Thyroid gland (tissue), 4 donors: Measurements from ENCODE around the gene CAMP. TPM values are rescaled to one million over a fixed set of nuclear protein-coding genes. Genes with fewer than 3 reads are reported as not detected.

ENCODE experiments used
- DNase-seq, 2 donors: peaks; one replicate each; pipeline ENCODE4 v3.0.0-alpha.2; 2019
- H3K27ac ChIP-seq, 3 donors: fragments of 200-600 bp; sonication (generic); 1 replicate in 2 of 3; 2 replicates in 1 of 3; pipeline ENCODE4 v1.5.1; 2016 to 2019; ENCODE audit warnings: mild to moderate bottlenecking in 1 of 3, moderate library complexity in 1 of 3
- H3K27me3 ChIP-seq: fragments of 200-600 bp; sonication (generic); one replicate; pipeline ENCODE4 v1.5.1; 2019
- H3K36me3 ChIP-seq, 2 donors: fragments of 200-600 bp; sonication (generic); one replicate each; pipeline ENCODE4 v1.5.1; 2016 to 2019
- H3K4me1 ChIP-seq, 2 donors: fragments of 200-600 bp; sonication (generic); one replicate each; pipeline ENCODE4 v1.5.1; 2017 to 2019
- H3K4me3 ChIP-seq, 3 donors: fragments of 200-600 bp; sonication (generic); replicated peaks in 1 of 3; 1 replicate in 2 of 3; 2 replicates in 1 of 3; pipeline ENCODE4 v1.5.1; 2016; ENCODE audit warnings: mild to moderate bottlenecking in 1 of 3
- H3K9me3 ChIP-seq: fragments of 200-600 bp; sonication (generic); one replicate; pipeline ENCODE4 v1.5.1; 2017
- CTCF ChIP-seq, 6 experiments: fragments of 200-600 bp in 3 of 6; fragments of 450-650 bp in 3 of 6; sonication (generic) in 3 of 6; IDR thresholded peaks; one replicate each; pipeline ENCODE4 v1.5.1; 2016 to 2019; ENCODE audit warnings: antibody characterized with exemption in 6 of 6, mild to moderate bottlenecking in 2 of 6, inconsistent platforms in 1 of 6, moderate library complexity in 1 of 6
- POLR2A ChIP-seq, 2 donors: fragments of 450-650 bp; IDR thresholded peaks; one replicate each; pipeline ENCODE4 v1.6.1; 2017; ENCODE audit warnings: antibody characterized with exemption in 2 of 2, mild to moderate bottlenecking in 2 of 2, moderate library complexity in 1 of 2
- WGBS, 2 donors: methylation state at CpG; one replicate each; pipeline ENCODE4 v1.1.5; 2017; 5-methylcytosine and 5-hydroxymethylcytosine counted together
- intact Hi-C: fragments of 100-400 bp; cut with DNase I; formaldehyde crosslinking; loops from one replicate; pipeline ENCODE4 v1.15.1; 2023
- total RNA-seq, 4 donors: library from RNA; depleted of rRNA; stranded (reverse); fragments of >200 nt; gene quantifications; one replicate each; pipeline ENCODE4 v1.2.3, GENCODE V29; 2016

CAMP gene
- total RNA-seq: 1 to 10 TPM in 3 of 4 donors, not detected in 1; 4.8 to 6.5 (median 5.4) TPM

- TF ChIP-seq CTCF (IDR thresholded peaks at IDR 0.05) (no peak), POLR2A (IDR thresholded peaks at IDR 0.05) (no peak)
- H3K27me3 ChIP-seq: no peaks in the 10 kb centered on the region
- peak within 1 kb of the TSS in 1 of 3 donors; percentile 6 for H3K27ac ChIP-seq
- no peaks in the 10 kb centered on the region for H3K36me3 ChIP-seq
- WGBS, 2 donors: 84 to 85% methylated on average over 11 of the region's 11 CpGs
- H3K4me1 ChIP-seq: no peaks in the 10 kb centered on the region
- intact Hi-C loops: no loop called here
- no peaks in the 10 kb centered on the region for H3K9me3 ChIP-seq
- H3K4me3 ChIP-seq: no peak within 1 kb of the TSS
- peak; percentile 84 to 90 for DNase-seq
These were observed at the start of gene CAMP for GRCh38 chr3:48222616-48223513. Gene CAMP (plus strand): TSS chr3:48223495. CDS start chr3:48223512, 17 bp downstream.

GRCh38 chr3:48178072-48178471, 45.2 kb upstream of the CAMP start:
- no peak overlapping the region for H3K4me3 ChIP-seq
- DNase-seq: no peak
- peaks cover 0 to 8% of the 10 kb centered on the region in 2 donors for H3K36me3 ChIP-seq
- peaks cover 15 to 26% of the 10 kb centered on the region in 2 donors for H3K4me1 ChIP-seq
- no peak overlapping the region for H3K27ac ChIP-seq
- intact Hi-C loops: no loop called here
- WGBS, 2 donors: 71 to 84% methylated on average over 2 of the region's 2 CpGs
- no peaks in the 10 kb centered on the region for H3K9me3 ChIP-seq
- no peaks in the 10 kb centered on the region for H3K27me3 ChIP-seq
- TF ChIP-seq CTCF (IDR thresholded peaks at IDR 0.05): no peak
- TF ChIP-seq POLR2A (IDR thresholded peaks at IDR 0.05): no peak

- H3K27ac ChIP-seq: peak overlapping the region in 2 of 3 donors; percentile 24 to 39
- no peak for TF ChIP-seq POLR2A (IDR thresholded peaks at IDR 0.05)
- TF ChIP-seq CTCF (IDR thresholded peaks at IDR 0.05): no peak
- 45 to 58% methylated on average over 5 of the region's 5 CpGs for WGBS, 2 donors
These were observed 43.3 kb upstream of the CAMP start for GRCh38 chr3:48180021-48180420.

GRCh38 chr3:48180531-48181253, 42.6 kb upstream of the CAMP start:
- Histone ChIP-seq H3K4me3 (no peak overlapping the region), H3K27ac (peak overlapping the region; percentile 24 to 45 (median 39)), H3K36me3 (peaks cover 0 to 2% of the 10 kb centered on the region in 2 donors), H3K4me1 (peaks cover 17 to 26% of the 10 kb centered on the region in 2 donors), H3K27me3 (no peaks in the 10 kb centered on the region), H3K9me3 (no peaks in the 10 kb centered on the region)
- TF ChIP-seq POLR2A (IDR thresholded peaks at IDR 0.05) (no peak), CTCF (IDR thresholded peaks at IDR 0.05) (no peak)
- intact Hi-C loops: no loop called here
- WGBS, 2 donors: 61 to 75% methylated on average over 5 of the region's 5 CpGs
- no peak for DNase-seq

More at GRCh38 chr3:48180021-48180420, 43.3 kb upstream of the CAMP start:
- Histone ChIP-seq H3K4me3 (no peak overlapping the region), H3K36me3 (peaks cover 0 to 2% of the 10 kb centered on the region in 2 donors), H3K27me3 (no peaks in the 10 kb centered on the region), H3K4me1 (peaks cover 17 to 26% of the 10 kb centered on the region in 2 donors), H3K9me3 (no peaks in the 10 kb centered on the region)
- intact Hi-C loops: no loop called here
- DNase-seq: peak; percentile 59 to 78
